Retina (tissue), 1 donor: ENCODE results near the gene PPM1E.
"Not testable (repeated sequence)": the region's sequence is repeated elsewhere in the genome, so short reads cannot be mapped to it uniquely, and the experiment has no call there.

Experiments used
- DNase-seq: peaks from one replicate; pipeline ENCODE4 v3.0.0-alpha.2; 2016

PPM1E gene

GRCh38 chr17:58783380-58783779 is 27.7 kb downstream of the PPM1E start:
- no peak for DNase-seq

GRCh38 chr17:58785097-58785496 is 29.4 kb downstream of the PPM1E start:
- DNase-seq: no peak

GRCh38 chr17:58786586-58787295 is 31.1 kb downstream of the PPM1E start:
- no peak for DNase-seq

GRCh38 chr17:58788199-58788598 is 32.5 kb downstream of the PPM1E start:
- DNase-seq: no peak

- no peak for DNase-seq
Observed at GRCh38 chr17:58789160-58789559, 33.5 kb downstream of the PPM1E start.

GRCh38 chr17:58789831-58790230 is 34.2 kb downstream of the PPM1E start:
- DNase-seq: no peak

GRCh38 chr17:58794508-58794907 is 38.9 kb downstream of the PPM1E start:
- DNase-seq: not testable (repeated sequence)

GRCh38 chr17:58802188-58802587 is 46.5 kb downstream of the PPM1E start:
- DNase-seq: no peak

GRCh38 chr17:58806046-58806445 is 50.4 kb downstream of the PPM1E start:
- no peak for DNase-seq

GRCh38 chr17:58808609-58809563 is 53.2 kb downstream of the PPM1E start:
- no peak for DNase-seq

- no peak for DNase-seq
Observed at GRCh38 chr17:58809564-58809936, 53.9 kb downstream of the PPM1E start.

- no peak for DNase-seq
Observed at GRCh38 chr17:58811290-58811689, 55.6 kb downstream of the PPM1E start.

GRCh38 chr17:58813712-58814111 is 58.1 kb downstream of the PPM1E start:
- DNase-seq: no peak

- no peak for DNase-seq
Observed at GRCh38 chr17:58818654-58819053, 63.0 kb downstream of the PPM1E start.

- DNase-seq: peak; percentile 6
Observed at GRCh38 chr17:58822148-58823050, 66.7 kb downstream of the PPM1E start.

GRCh38 chr17:58823051-58823525 is 67.4 kb downstream of the PPM1E start:
- DNase-seq: no peak

GRCh38 chr17:58829172-58829637 is 73.6 kb downstream of the PPM1E start:
- no peak for DNase-seq

- no peak for DNase-seq
Observed at GRCh38 chr17:58831780-58832179, 76.1 kb downstream of the PPM1E start.

- no peak for DNase-seq
Observed at GRCh38 chr17:58832514-58832913, 76.9 kb downstream of the PPM1E start.

- DNase-seq: no peak
Observed at GRCh38 chr17:58837699-58838098, 82.0 kb downstream of the PPM1E start.

GRCh38 chr17:58840820-58841612 is 85.4 kb downstream of the PPM1E start:
- no peak for DNase-seq

GRCh38 chr17:58846413-58846812 is 90.8 kb downstream of the PPM1E start:
- DNase-seq: not testable (repeated sequence)
